ENCODE measurements around the gene HPN. TPM values are rescaled to one million over a fixed set of nuclear protein-coding genes. Genes with fewer than 3 reads are reported as not detected.
"Not testable (repeated sequence)": the region's sequence is repeated elsewhere in the genome, so short reads cannot be mapped to it uniquely, and the experiment has no call there.

Gene HPN
- total and polyA plus RNA-seq, 7 donors: 0.36 to 1.8 (median 0.66) TPM; not detected in 2

GRCh38 chr19:34997071-34997617 is 44.4 kb upstream of the HPN start:
- Histone ChIP-seq H3K27me3 (no peaks in the 10 kb centered on the region), H3K9me3 (no peaks in the 10 kb centered on the region), H3K27ac (peak overlapping the region in 3 of 4 donors; percentile 39 to 99 (median 39)), H3K36me3 (no peaks in the 10 kb centered on the region), H3K4me1 (peaks cover 0 to 28% (median 21%) of the 10 kb centered on the region in 4 donors), H3K4me3 (no peak overlapping the region)
- 46 to 69% methylated on average over 8 of the region's 8 CpGs for WGBS, 2 donors
- no peak for DNase-seq
- TF ChIP-seq EP300 (IDR thresholded peaks at IDR 0.05) (no peak), CTCF (IDR thresholded peaks at IDR 0.05) (no peak), POLR2AphosphoS5 (IDR thresholded peaks at IDR 0.05) (no peak), POLR2A (IDR thresholded peaks at IDR 0.05) (no peak)
- intact Hi-C loops (cut with DNase I): no loop called here

DNA sequence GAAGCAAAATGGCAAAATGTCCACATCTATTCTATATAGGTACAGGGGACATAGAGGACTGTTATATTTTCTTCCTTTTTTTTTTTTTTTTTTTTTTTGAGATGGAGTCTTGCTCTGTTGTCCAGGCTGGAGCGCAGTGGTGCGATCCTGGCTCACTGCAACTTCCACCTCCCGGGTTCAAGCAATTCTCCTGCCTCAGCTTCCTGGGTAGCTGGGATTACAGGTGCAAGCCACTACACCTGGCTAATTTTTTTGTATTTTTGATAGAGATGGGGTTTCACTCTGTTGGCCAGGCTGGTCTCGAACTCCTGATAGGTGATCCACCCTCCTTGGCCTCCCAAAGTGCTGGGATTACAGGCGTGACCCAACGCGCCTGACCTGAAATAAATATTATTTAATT is 43.3 kb upstream of the HPN start:
- 93 to 96% methylated on average over 7 of the region's 7 CpGs for WGBS, 2 donors
- not testable (repeated sequence) for DNase-seq
- peaks cover 0 to 36% (median 27%) of the 10 kb centered on the region in 4 donors for H3K4me1 ChIP-seq

GRCh38 chr19:34998777-34999497 is 42.6 kb upstream of the HPN start:
- no peaks in the 10 kb centered on the region for H3K9me3 ChIP-seq
- H3K4me3 ChIP-seq: peak overlapping the region; percentile 83 to 99 (median 85)
- no peaks in the 10 kb centered on the region for H3K36me3 ChIP-seq
- 38 to 47% methylated on average over 13 of the region's 13 CpGs for WGBS, 2 donors
- TF ChIP-seq POLR2A (IDR thresholded peaks at IDR 0.05): no peak
- no peak for TF ChIP-seq EP300 (IDR thresholded peaks at IDR 0.05)
- TF ChIP-seq CTCF (IDR thresholded peaks at IDR 0.05): no peak
- TF ChIP-seq POLR2AphosphoS5 (IDR thresholded peaks at IDR 0.05): no peak
- no peak for DNase-seq
- peak overlapping the region; percentile 97 to 100 (median 99) for H3K27ac ChIP-seq
- peaks cover 0 to 43% (median 34%) of the 10 kb centered on the region in 4 donors for H3K4me1 ChIP-seq
- no peaks in the 10 kb centered on the region for H3K27me3 ChIP-seq
- intact Hi-C loops (cut with DNase I): no loop called here

More for the DNA sequence above, 43.3 kb upstream of the HPN start:
- intact Hi-C loops (cut with DNase I); H3K27me3 ChIP-seq; H3K36me3 ChIP-seq; H3K4me3 ChIP-seq; H3K9me3 ChIP-seq: not testable (repeated sequence)
- H3K27ac ChIP-seq: peak overlapping the region; percentile 97 to 100 (median 99)

DNA sequence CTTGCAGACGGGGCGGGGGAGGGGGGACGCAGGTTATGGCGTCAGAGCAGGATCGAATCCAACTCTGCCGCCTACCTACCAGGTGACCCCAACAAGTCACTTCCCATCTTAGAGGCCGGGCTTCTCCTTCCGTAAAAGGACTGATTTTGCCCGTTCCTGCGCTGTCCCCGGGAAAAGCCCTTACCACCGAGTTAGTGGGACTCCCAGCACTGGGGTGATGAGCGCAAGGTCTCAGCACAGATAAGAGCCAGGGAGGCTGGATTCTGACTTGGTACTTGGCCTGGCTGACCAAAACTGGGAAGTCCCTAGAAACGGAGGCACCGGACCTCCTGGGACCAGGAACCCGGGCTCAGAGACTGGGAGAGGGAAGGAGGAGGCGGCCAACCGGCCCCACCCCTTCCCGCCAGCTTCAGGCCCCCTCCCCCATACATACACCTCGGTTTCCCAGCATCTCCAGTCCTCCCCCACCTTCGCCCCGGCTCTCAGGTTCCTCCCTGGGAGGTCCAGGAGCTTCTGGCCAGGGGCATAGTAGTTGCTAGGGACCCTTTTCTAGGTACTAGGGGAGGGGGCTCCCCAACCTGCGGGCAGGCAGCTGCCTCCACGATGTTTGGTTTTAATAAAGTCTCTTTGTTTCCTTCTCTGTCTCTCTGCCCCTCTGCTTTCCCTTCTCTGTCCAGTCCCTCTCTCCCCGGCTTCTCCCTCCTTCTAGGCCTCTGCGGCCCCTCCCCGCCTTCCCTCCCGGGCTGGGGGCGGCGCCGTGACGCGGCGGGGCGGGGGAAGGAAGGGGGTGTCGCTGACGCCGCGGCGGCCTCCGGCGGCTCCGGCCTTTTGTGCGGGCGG is 41.8 kb upstream of the HPN start, which contains the start of gene GRAMD1A:
TSS of gene GRAMD1A (plus strand) at position 826 of the 840 bp plus-strand sequence. CDS start 156 bp downstream, outside the sequence.
- Histone ChIP-seq H3K36me3 (no peaks in the 10 kb centered on the region), H3K4me1 (peaks cover 0 to 50% (median 38%) of the 10 kb centered on the region in 4 donors), H3K27me3 (no peaks in the 10 kb centered on the region), H3K4me3 (peak within 1 kb of the TSS; percentile 83 to 99 (median 85)), H3K9me3 (no peaks in the 10 kb centered on the region), H3K27ac (peak within 1 kb of the TSS; percentile 97 to 100 (median 99))
- TF ChIP-seq EP300 (IDR thresholded peaks at IDR 0.05) (peak in 2 of 4 donors; percentile 47 to 57), CTCF (IDR thresholded peaks at IDR 0.05) (no peak), POLR2AphosphoS5 (IDR thresholded peaks at IDR 0.05) (peak; percentile 93 to 94 (median 94)), POLR2A (IDR thresholded peaks at IDR 0.05) (peak; percentile 87 to 92)
- DNase-seq: peak; percentile 95
- intact Hi-C loops (cut with DNase I): no loop called here
- 1 to 3% methylated on average over 45 of the region's 45 CpGs for WGBS, 2 donors

DNA sequence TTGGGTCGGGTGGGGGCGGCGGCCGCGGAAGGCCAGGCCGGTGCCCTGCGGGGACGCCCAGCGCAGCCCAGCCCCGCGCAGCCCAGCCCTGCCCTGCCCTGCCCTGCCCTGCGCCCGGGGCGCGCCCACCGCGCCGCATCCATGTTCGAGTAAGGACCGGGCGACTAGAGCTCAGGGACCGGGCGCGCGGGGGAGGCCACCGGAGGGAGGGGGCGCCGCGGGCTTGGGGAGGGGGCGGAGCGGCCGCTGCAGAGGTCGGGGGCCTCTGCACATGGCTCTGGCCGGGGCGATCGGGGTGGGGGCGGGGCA is 41.2 kb upstream of the HPN start:
- WGBS, 2 donors: 1% methylated on average over 37 of the region's 37 CpGs
- H3K4me1 ChIP-seq: peaks cover 0 to 50% (median 38%) of the 10 kb centered on the region in 4 donors
- TF ChIP-seq CTCF (IDR thresholded peaks at IDR 0.05) (no peak), EP300 (IDR thresholded peaks at IDR 0.05) (no peak), POLR2AphosphoS5 (IDR thresholded peaks at IDR 0.05) (no peak), POLR2A (IDR thresholded peaks at IDR 0.05) (no peak)
- no peak for DNase-seq
- peak overlapping the region; percentile 83 to 99 (median 85) for H3K4me3 ChIP-seq
- peaks cover 0 to under 1% (median 0%) of the 10 kb centered on the region in 4 donors for H3K36me3 ChIP-seq
- H3K27me3 ChIP-seq: no peaks in the 10 kb centered on the region
- intact Hi-C loops (cut with DNase I): no loop called here
- H3K9me3 ChIP-seq: no peaks in the 10 kb centered on the region
- peak overlapping the region; percentile 97 to 100 (median 99) for H3K27ac ChIP-seq
